Astrocyte (in vitro differentiated cells and primary cell): ENCODE results near the gene POLR3GL. TPM values are rescaled to one million over a fixed set of nuclear protein-coding genes. Genes with fewer than 3 reads are reported as not detected.

Experiments
- DNase-seq: peaks from one replicate; pipeline ENCODE4 v3.0.0-alpha.2; 2010; ENCODE audit warnings: low read depth
- FAIRE-seq: peaks from 2 replicates; lab custom pipeline; 2011; peaks lifted over from hg19 to GRCh38; lab: Jason Lieb, UNC
- H2AFZ ChIP-seq: 2 replicates; pipeline ENCODE4 v1.6.0; 2012; ENCODE audit warnings: low read depth, low read length, inconsistent platforms
- H3K27ac ChIP-seq: 2 replicates; pipeline ENCODE4 v1.5.1; 2011; ENCODE audit warnings: low read depth, low read length, inconsistent platforms
- H3K27me3 ChIP-seq: 2 replicates; pipeline ENCODE4 v1.6.0; 2011; ENCODE audit warnings: low read length, inconsistent platforms; ENCODE audit not compliant: insufficient read depth
- H3K36me3 ChIP-seq: 2 replicates; pipeline ENCODE4 v1.5.1; 2011; ENCODE audit warnings: low read length, inconsistent platforms; ENCODE audit not compliant: insufficient read depth
- H3K4me1 ChIP-seq: 2 replicates; pipeline ENCODE4 v1.5.1; 2011; ENCODE audit warnings: low read length, inconsistent platforms; ENCODE audit not compliant: insufficient read depth
- H3K4me2 ChIP-seq: 2 replicates; pipeline ENCODE4 v1.6.0; 2012; ENCODE audit warnings: low read length, inconsistent platforms
- H3K4me3 ChIP-seq: 2 replicates; pipeline ENCODE4 v1.5.1; 2011; ENCODE audit warnings: low read depth, mild to moderate bottlenecking, low read length, inconsistent platforms; ENCODE audit not compliant: insufficient read depth
- H3K79me2 ChIP-seq: 2 replicates; pipeline ENCODE4 v1.6.0; 2012; ENCODE audit warnings: mild to moderate bottlenecking, low read length, inconsistent platforms; ENCODE audit not compliant: insufficient read depth
- H3K9ac ChIP-seq: 2 replicates; pipeline ENCODE4 v1.6.0; 2012; ENCODE audit warnings: mild to moderate bottlenecking, low read length, inconsistent platforms
- H3K9me3 ChIP-seq: 2 replicates; pipeline ENCODE4 v1.5.1; 2012; ENCODE audit warnings: low read depth, mild to moderate bottlenecking, low read length, inconsistent platforms; ENCODE audit not compliant: insufficient read depth
- H4K20me1 ChIP-seq: 2 replicates; pipeline ENCODE4 v1.6.0; 2012; ENCODE audit warnings: low read length, inconsistent platforms; ENCODE audit not compliant: insufficient read depth
- H3K27ac Mint-ChIP-seq: one replicate; pipeline ENCODE4 v1.8.0; 2021; ENCODE audit warnings: mild to moderate bottlenecking, mixed read lengths; ENCODE audit not compliant: unreplicated experiment
- H3K27me3 Mint-ChIP-seq: one replicate; pipeline ENCODE4 v1.8.0; 2021; ENCODE audit warnings: low read depth, mixed read lengths; ENCODE audit not compliant: unreplicated experiment
- H3K36me3 Mint-ChIP-seq: one replicate; pipeline ENCODE4 v1.8.0; 2021; ENCODE audit warnings: low read depth, mixed read lengths; ENCODE audit not compliant: unreplicated experiment
- H3K4me1 Mint-ChIP-seq: one replicate; pipeline ENCODE4 v1.8.0; 2021; ENCODE audit warnings: low read depth, mixed read lengths; ENCODE audit not compliant: unreplicated experiment
- H3K4me3 Mint-ChIP-seq: one replicate; pipeline ENCODE4 v1.8.0; 2021; ENCODE audit warnings: mild to moderate bottlenecking, moderate library complexity, mixed read lengths; ENCODE audit not compliant: unreplicated experiment
- H3K9me3 Mint-ChIP-seq: one replicate; pipeline ENCODE4 v1.8.0; 2021; ENCODE audit warnings: mild to moderate bottlenecking, mixed read lengths; ENCODE audit not compliant: unreplicated experiment
- CTCF ChIP-seq: IDR thresholded peaks from 2 replicates; pipeline ENCODE4 v1.5.1; 2011; ENCODE audit warnings: low read depth, mild to moderate bottlenecking, inconsistent platforms, low read length, moderate library complexity; ENCODE audit not compliant: insufficient read depth
- EZH2 ChIP-seq: IDR thresholded peaks from 2 replicates; pipeline ENCODE4 v1.6.1; 2012; ENCODE audit warnings: mild to moderate bottlenecking, low read length, inconsistent platforms; ENCODE audit not compliant: insufficient read depth
- total RNA-seq: library from RNA; stranded (reverse); gene quantifications from 2 replicates; pipeline ENCODE4 v1.2.1, GENCODE V29; 2021

The POLR3GL gene
- total RNA-seq, 1 donor from 2014 or later: 20.5 TPM

- Histone ChIP-seq H2AFZ (peak overlapping the region; percentile 93), H3K9me3 (peaks cover 5% of the 10 kb centered on the region), H3K9ac (peak overlapping the region; percentile 84), H4K20me1 (no peaks in the 10 kb centered on the region), H3K27me3 (no peaks in the 10 kb centered on the region), H3K36me3 (no peaks in the 10 kb centered on the region), H3K4me1 (peaks cover 36% of the 10 kb centered on the region), H3K79me2 (peaks cover 5% of the 10 kb centered on the region), H3K4me2 (peak overlapping the region; percentile 93), H3K4me3 (peak overlapping the region; percentile 87), H3K27ac (peak overlapping the region; percentile 81)
- DNase-seq: peak; percentile 70
- peaks cover 29% of the 10 kb centered on the region for H3K4me1 Mint-ChIP-seq
- no peaks in the 10 kb centered on the region for H3K36me3 Mint-ChIP-seq
- H3K27ac Mint-ChIP-seq: peak overlapping the region; percentile 91
- no peaks in the 10 kb centered on the region for H3K27me3 Mint-ChIP-seq
- H3K9me3 Mint-ChIP-seq: no peaks in the 10 kb centered on the region
- H3K4me3 Mint-ChIP-seq: peak overlapping the region; percentile 89
- TF ChIP-seq CTCF (no peak), EZH2 (no peak)
- FAIRE-seq: no peak
Observed at GRCh38 chr1:145963265-145964019, 1.0 kb upstream of the POLR3GL start.

- Histone ChIP-seq H4K20me1 (no peaks in the 10 kb centered on the region), H3K4me3 (peak overlapping the region; percentile 87), H3K9me3 (peaks cover 5% of the 10 kb centered on the region), H3K4me2 (peak overlapping the region; percentile 93), H2AFZ (peak overlapping the region; percentile 93), H3K27ac (no peak overlapping the region), H3K79me2 (peaks cover 5% of the 10 kb centered on the region), H3K4me1 (peaks cover 35% of the 10 kb centered on the region), H3K27me3 (no peaks in the 10 kb centered on the region), H3K36me3 (no peaks in the 10 kb centered on the region), H3K9ac (peak overlapping the region; percentile 84)
- Mint-ChIP-seq H3K4me1 (peaks cover 26% of the 10 kb centered on the region), H3K27ac (no peak overlapping the region), H3K27me3 (no peaks in the 10 kb centered on the region), H3K4me3 (peak overlapping the region; percentile 89), H3K36me3 (no peaks in the 10 kb centered on the region), H3K9me3 (no peaks in the 10 kb centered on the region)
- DNase-seq (no peak), FAIRE-seq (no peak)
- TF ChIP-seq EZH2 (no peak), CTCF (no peak)
Observed at GRCh38 chr1:145965119-145965744, 742 bp downstream of the POLR3GL start.

- H3K27me3 ChIP-seq: no peaks in the 10 kb centered on the region
- peaks cover 19% of the 10 kb centered on the region for H3K4me1 ChIP-seq
- no peak overlapping the region for H3K9ac ChIP-seq
- H3K27ac ChIP-seq: no peak overlapping the region
- H3K4me3 Mint-ChIP-seq: no peak overlapping the region
- no peak overlapping the region for H2AFZ ChIP-seq
- TF ChIP-seq CTCF (no peak), EZH2 (no peak)
- peaks cover 18% of the 10 kb centered on the region for H3K4me1 Mint-ChIP-seq
- no peaks in the 10 kb centered on the region for H3K36me3 Mint-ChIP-seq
- H4K20me1 ChIP-seq: no peaks in the 10 kb centered on the region
- H3K79me2 ChIP-seq: peaks cover 5% of the 10 kb centered on the region
- H3K36me3 ChIP-seq: no peaks in the 10 kb centered on the region
- DNase-seq (no peak), FAIRE-seq (no peak)
- no peak overlapping the region for H3K27ac Mint-ChIP-seq
- H3K27me3 Mint-ChIP-seq: no peaks in the 10 kb centered on the region
- no peak overlapping the region for H3K4me3 ChIP-seq
- H3K9me3 Mint-ChIP-seq: no peaks in the 10 kb centered on the region
- no peak overlapping the region for H3K4me2 ChIP-seq
- peaks cover 5% of the 10 kb centered on the region for H3K9me3 ChIP-seq
Observed at GRCh38 chr1:145967288-145967687, 2.8 kb downstream of the POLR3GL start.
